PC-9 (cell line): Measurements from ENCODE around the gene CUL3. TPM values are rescaled to one million over a fixed set of nuclear protein-coding genes. Genes with fewer than 3 reads are reported as not detected.

Experiments used
- BruUV-seq: library from RNA; stranded (reverse); fragments of 400-500 nt; replicated peaks from 2 replicates; lab custom pipeline; 2021; lab: Mats Ljungman, UMichigan
- CTCF ChIA-PET: fragments of 300-600 bp; sonication (Branson Sonifier 250); formaldehyde crosslinking; loops from one replicate; lab custom pipeline; 2022; ENCODE audit warnings: antibody characterized with exemption; lab: Charles Lee
- POLR2A ChIA-PET: fragments of 300-600 bp; sonication (Branson Sonifier 250); formaldehyde crosslinking; loops from one replicate; lab custom pipeline; 2022; ENCODE audit warnings: antibody characterized with exemption; ENCODE audit not compliant: unreplicated experiment; lab: Charles Lee
- DNase-seq, 2 experiments: peaks; one replicate each; pipeline versions ENCODE4 v3.0.0 to v3.0.0-alpha.2; 2015 to 2022; ENCODE audit warnings: mixed read lengths in 1 of 2
- H2AFZ ChIP-seq: fragments of 200-600 bp; sonication (generic); 2 replicates; pipeline ENCODE4 v1.8.1; 2017; ENCODE audit warnings: antibody characterized with exemption
- H3F3A ChIP-seq: fragments of 200-600 bp; sonication (generic); 2 replicates; pipeline ENCODE4 v1.8.1; 2017; ENCODE audit warnings: antibody characterized with exemption, mild to moderate bottlenecking, low read depth; ENCODE audit not compliant: insufficient read depth
- H3K27ac ChIP-seq: fragments of 200-600 bp; sonication (generic); 2 replicates; pipeline ENCODE4 v1.6.1; 2016; ENCODE audit warnings: mixed run types
- H3K27me3 ChIP-seq: fragments of 200-600 bp; sonication (generic); 2 replicates; pipeline ENCODE4 v1.6.1; 2016; ENCODE audit warnings: low read depth, mixed run types; ENCODE audit not compliant: insufficient read depth
- H3K36me3 ChIP-seq: fragments of 200-600 bp; sonication (generic); 2 replicates; pipeline ENCODE4 v1.6.1; 2016; ENCODE audit warnings: low read depth, mixed run types
- H3K4me1 ChIP-seq: fragments of 200-600 bp; sonication (generic); replicated peaks from 2 replicates; pipeline ENCODE4 v1.6.1; 2016; ENCODE audit warnings: mixed run types; ENCODE audit not compliant: insufficient read depth
- H3K4me2 ChIP-seq: fragments of 200-600 bp; sonication (generic); 2 replicates; pipeline ENCODE4 v1.6.1; 2017; ENCODE audit warnings: mixed run types
- H3K4me3 ChIP-seq: fragments of 200-600 bp; sonication (generic); 2 replicates; pipeline ENCODE4 v1.6.1; 2016; ENCODE audit warnings: mixed run types
- H3K79me2 ChIP-seq: fragments of 200-600 bp; sonication (generic); 2 replicates; pipeline ENCODE4 v1.6.1; 2017; ENCODE audit warnings: low read depth, mixed run types
- H3K9me2 ChIP-seq: fragments of 200-600 bp; sonication (generic); 2 replicates; pipeline ENCODE4 v1.8.1; 2017; ENCODE audit warnings: mild to moderate bottlenecking; ENCODE audit not compliant: insufficient read depth
- H3K9me3 ChIP-seq: fragments of 200-600 bp; sonication (generic); 2 replicates; pipeline ENCODE4 v1.8.1; 2016; ENCODE audit warnings: low read depth; ENCODE audit not compliant: insufficient read depth
- H4K20me1 ChIP-seq: fragments of 200-600 bp; sonication (generic); 2 replicates; pipeline ENCODE4 v1.8.1; 2017; ENCODE audit not compliant: insufficient read depth
- EZH2 ChIP-seq: fragments of 200-600 bp; sonication (generic); IDR thresholded peaks from 2 replicates; pipeline ENCODE4 v1.8.0; 2017; ENCODE audit warnings: antibody characterized with exemption, low read depth
- intact Hi-C: fragments of 100-400 bp; cut with micrococcal nuclease; formaldehyde crosslinking; loops from one replicate; pipeline ENCODE4 v1.10.0; 2022; ENCODE audit not compliant: unreplicated experiment
- total RNA-seq: library from RNA; stranded (reverse); gene quantifications from 2 replicates; pipeline ENCODE4 v1.2.3, GENCODE V29; 2021
- TF ChIP-seq, protein P1 (sequence below): fragments of 200-600 bp; sonication (generic); conservative IDR thresholded peaks from 2 replicates; pipeline ENCODE4 v1.6.1; 2017; ENCODE audit warnings: mixed run types, antibody characterized with exemption, mild to moderate bottlenecking, moderate library complexity

Gene CUL3
- total RNA-seq, 1 experiment from 2014 or later = 200 TPM

DNA sequence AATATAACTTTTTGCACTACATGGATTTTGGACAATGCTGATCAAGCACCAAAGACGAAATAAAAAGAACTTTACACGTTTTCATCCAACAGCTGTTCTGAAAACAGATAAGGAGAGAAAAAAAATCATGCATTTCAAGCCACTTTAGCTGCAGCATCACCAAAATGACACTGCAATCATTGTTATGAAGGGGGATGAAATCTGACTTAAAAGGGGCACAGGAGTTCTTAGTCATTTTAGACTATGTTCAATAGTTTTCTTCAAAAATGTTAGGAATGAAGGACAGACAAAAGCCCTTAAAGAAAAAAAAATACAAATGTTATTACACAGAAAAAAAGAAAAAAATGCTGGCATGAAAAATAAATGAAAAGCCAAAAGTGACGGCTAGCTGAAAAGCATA, 71.2 kb downstream of the CUL3 start:
- H3K27ac ChIP-seq = no peak overlapping the region
- DNase-seq = no peak
- H3K9me3 ChIP-seq = 0 out of 2 replicates have a peak, but pooled peaks cover 3% of the 10 kb centered on the region
- H3K36me3 ChIP-seq = peaks cover 38% of the 10 kb centered on the region
- BruUV-seq = no TSS peak
- H3K27me3 ChIP-seq = no peaks in the 10 kb centered on the region
- no peak overlapping the region for H3K4me2 ChIP-seq
- peaks cover 78% of the 10 kb centered on the region for H3K79me2 ChIP-seq
- ChIA-PET POLR2A (interaction anchor here (0.7 kb wide), 1 partner anchor 23 kb away, joined by 3 read pairs; no protein-coding TSS in a partner anchor), CTCF (no interaction called here)
- no peak overlapping the region for H3K4me3 ChIP-seq
- H3K9me2 ChIP-seq = no peaks in the 10 kb centered on the region
- intact Hi-C loops = loop anchor here (2.0 to 5.0 kb wide), 2 partner anchors 15 to 47 kb away; no protein-coding TSS in a partner anchor
- no peak overlapping the region for H2AFZ ChIP-seq
- TF ChIP-seq, protein P1, sequence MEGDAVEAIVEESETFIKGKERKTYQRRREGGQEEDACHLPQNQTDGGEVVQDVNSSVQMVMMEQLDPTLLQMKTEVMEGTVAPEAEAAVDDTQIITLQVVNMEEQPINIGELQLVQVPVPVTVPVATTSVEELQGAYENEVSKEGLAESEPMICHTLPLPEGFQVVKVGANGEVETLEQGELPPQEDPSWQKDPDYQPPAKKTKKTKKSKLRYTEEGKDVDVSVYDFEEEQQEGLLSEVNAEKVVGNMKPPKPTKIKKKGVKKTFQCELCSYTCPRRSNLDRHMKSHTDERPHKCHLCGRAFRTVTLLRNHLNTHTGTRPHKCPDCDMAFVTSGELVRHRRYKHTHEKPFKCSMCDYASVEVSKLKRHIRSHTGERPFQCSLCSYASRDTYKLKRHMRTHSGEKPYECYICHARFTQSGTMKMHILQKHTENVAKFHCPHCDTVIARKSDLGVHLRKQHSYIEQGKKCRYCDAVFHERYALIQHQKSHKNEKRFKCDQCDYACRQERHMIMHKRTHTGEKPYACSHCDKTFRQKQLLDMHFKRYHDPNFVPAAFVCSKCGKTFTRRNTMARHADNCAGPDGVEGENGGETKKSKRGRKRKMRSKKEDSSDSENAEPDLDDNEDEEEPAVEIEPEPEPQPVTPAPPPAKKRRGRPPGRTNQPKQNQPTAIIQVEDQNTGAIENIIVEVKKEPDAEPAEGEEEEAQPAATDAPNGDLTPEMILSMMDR = no peak
- no peak for TF ChIP-seq EZH2
- peaks cover 27% of the 10 kb centered on the region for H3F3A ChIP-seq
- H4K20me1 ChIP-seq = peaks cover 54% of the 10 kb centered on the region
- H3K4me1 ChIP-seq = peaks cover 4% of the 10 kb centered on the region

DNA sequence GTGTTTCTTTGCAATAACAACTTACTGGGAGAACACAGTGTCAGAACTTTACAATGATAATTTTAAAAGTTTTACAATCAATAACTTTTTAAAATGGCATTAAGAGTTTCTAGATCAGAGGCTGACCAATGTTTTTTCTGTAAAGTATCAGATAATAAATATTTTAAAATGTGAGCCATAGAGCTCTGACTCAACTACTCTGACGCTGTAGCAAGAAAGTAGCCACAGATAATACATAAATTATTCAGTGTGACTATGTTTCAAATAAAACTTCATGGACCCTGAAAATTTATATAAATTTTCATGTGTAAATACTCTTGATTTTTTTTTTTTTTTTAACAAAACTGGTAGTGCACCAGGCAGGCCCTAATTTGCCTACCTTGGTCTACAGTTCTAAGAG, 77.4 kb downstream of the CUL3 start:
- Histone ChIP-seq H4K20me1 (peaks cover 12% of the 10 kb centered on the region; the same call in 1 of the 2 replicates), H3K79me2 (peaks cover 17% of the 10 kb centered on the region), H2AFZ (no peak overlapping the region), H3F3A (peaks cover 10% of the 10 kb centered on the region), H3K36me3 (peaks cover 56% of the 10 kb centered on the region), H3K27me3 (no peaks in the 10 kb centered on the region), H3K9me2 (no peaks in the 10 kb centered on the region), H3K4me1 (no peaks in the 10 kb centered on the region), H3K4me3 (no peak overlapping the region), H3K27ac (no peak overlapping the region), H3K4me2 (no peak overlapping the region), H3K9me3 (no peaks in the 10 kb centered on the region)
- POLR2A ChIA-PET = interaction anchor here (0.5 to 0.6 kb wide), 2 partner anchors 19 to 67 kb away, joined by 4 to 7 read pairs; no protein-coding TSS in a partner anchor
- CTCF ChIA-PET = no interaction called here
- intact Hi-C loops = loop anchor here (5.0 kb wide), 1 partner anchor 140 kb away; no protein-coding TSS in a partner anchor
- TF ChIP-seq, protein P1 = no peak
- no peak for TF ChIP-seq EZH2
- BruUV-seq = no TSS peak
- DNase-seq = no peak

DNA sequence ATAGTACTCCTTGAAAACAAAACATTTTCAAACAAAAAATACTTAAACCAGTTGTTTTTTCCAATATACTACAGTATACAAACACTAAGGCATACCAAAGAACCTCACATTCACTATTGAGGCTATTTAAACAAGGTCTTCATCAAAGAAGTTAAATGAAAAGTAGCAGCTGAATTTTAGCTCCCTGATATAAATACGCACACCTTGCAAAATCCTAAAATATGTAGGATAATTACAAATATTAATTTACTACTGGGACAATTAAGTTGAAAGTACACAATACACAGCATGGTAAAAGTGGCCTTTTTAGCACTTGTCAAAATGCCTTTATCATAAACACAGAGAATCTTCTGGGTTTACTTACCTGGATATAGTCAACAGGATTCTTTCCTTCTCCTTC, 78.7 kb downstream of the CUL3 start:
- DNase-seq = no peak
- Histone ChIP-seq H2AFZ (no peak overlapping the region), H3K9me2 (no peaks in the 10 kb centered on the region), H3K27ac (no peak overlapping the region), H3K79me2 (peaks cover 16% of the 10 kb centered on the region), H3K36me3 (peaks cover 62% of the 10 kb centered on the region), H3K4me2 (no peak overlapping the region), H3K4me3 (no peak overlapping the region), H3K27me3 (no peaks in the 10 kb centered on the region), H3K9me3 (no peaks in the 10 kb centered on the region), H3F3A (peaks cover 10% of the 10 kb centered on the region), H3K4me1 (no peaks in the 10 kb centered on the region), H4K20me1 (peaks cover 18% of the 10 kb centered on the region; the same call in 1 of the 2 replicates)
- ChIA-PET CTCF (interaction anchor here (0.5 to 0.6 kb wide), 2 partner anchors 79 to 285 kb away, joined by 3 to 5 read pairs; partner anchors contain the start of gene CUL3), POLR2A (interaction anchor here (0.6 kb wide), 2 partner anchors 56 to 417 kb away, joined by 3 to 4 read pairs; no protein-coding TSS in a partner anchor)
- TF ChIP-seq, protein P1 = no peak
- TF ChIP-seq EZH2 = no peak
- BruUV-seq = no TSS peak
- intact Hi-C loops = loop anchor here (5.0 kb wide), 1 partner anchor 141 kb away; no protein-coding TSS in a partner anchor
